ENCODE results near the gene FNDC10.

FNDC10 gene

GRCh38 chr1:1610796-1611195 is 10.9 kb upstream of the FNDC10 start:
- no peak for TF ChIP-seq POU6F1 (CRISPR knock-in tag; IDR thresholded peaks at IDR 0.05; ENCODE audit: borderline replicate concordance, low read depth)
- ATAC-seq, result no peak

DNA sequence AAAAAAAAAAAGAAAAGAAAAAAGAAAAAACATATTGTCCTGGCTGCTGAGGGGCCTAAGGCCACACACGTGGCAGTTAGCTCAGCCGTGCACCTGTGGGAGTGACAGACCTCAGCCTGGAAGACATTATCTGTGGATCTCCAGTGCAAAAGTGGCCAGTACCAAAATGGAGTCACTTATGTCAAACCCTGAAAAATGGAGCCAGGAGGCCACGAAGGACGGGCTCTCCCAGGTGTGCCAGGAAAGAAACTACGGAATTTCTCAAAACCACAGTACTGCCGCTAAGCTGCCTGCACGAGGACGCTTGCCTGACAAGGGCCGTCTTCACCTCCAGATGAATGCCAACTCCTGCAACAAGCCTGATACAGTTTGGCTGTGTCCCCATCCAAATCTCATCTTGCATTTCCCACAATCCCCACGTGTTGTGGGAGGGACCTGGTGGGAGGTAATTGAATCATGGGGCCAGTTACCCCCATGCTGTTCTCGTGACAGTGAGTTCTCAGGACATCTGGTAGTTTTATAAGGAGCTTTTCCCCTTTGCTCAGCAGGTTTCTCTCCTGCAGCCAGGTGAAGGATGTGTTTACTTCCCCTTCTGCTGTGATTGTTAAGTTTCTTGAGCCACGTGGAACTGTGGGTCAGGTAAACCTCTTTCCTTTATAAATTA is 10.0 kb upstream of the FNDC10 start:
- ATAC-seq, result no peak
- no peak for TF ChIP-seq ARNTL (CRISPR knock-in tag; IDR thresholded peaks at IDR 0.05; ENCODE audit: borderline replicate concordance, low read depth)
- TF ChIP-seq, protein P1, sequence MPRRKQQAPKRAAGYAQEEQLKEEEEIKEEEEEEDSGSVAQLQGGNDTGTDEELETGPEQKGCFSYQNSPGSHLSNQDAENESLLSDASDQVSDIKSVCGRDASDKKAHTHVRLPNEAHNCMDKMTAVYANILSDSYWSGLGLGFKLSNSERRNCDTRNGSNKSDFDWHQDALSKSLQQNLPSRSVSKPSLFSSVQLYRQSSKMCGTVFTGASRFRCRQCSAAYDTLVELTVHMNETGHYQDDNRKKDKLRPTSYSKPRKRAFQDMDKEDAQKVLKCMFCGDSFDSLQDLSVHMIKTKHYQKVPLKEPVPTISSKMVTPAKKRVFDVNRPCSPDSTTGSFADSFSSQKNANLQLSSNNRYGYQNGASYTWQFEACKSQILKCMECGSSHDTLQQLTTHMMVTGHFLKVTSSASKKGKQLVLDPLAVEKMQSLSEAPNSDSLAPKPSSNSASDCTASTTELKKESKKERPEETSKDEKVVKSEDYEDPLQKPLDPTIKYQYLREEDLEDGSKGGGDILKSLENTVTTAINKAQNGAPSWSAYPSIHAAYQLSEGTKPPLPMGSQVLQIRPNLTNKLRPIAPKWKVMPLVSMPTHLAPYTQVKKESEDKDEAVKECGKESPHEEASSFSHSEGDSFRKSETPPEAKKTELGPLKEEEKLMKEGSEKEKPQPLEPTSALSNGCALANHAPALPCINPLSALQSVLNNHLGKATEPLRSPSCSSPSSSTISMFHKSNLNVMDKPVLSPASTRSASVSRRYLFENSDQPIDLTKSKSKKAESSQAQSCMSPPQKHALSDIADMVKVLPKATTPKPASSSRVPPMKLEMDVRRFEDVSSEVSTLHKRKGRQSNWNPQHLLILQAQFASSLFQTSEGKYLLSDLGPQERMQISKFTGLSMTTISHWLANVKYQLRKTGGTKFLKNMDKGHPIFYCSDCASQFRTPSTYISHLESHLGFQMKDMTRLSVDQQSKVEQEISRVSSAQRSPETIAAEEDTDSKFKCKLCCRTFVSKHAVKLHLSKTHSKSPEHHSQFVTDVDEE (CRISPR knock-in tag; IDR thresholded peaks at IDR 0.05), result no peak
- no peak for TF ChIP-seq POU6F1 (CRISPR knock-in tag; IDR thresholded peaks at IDR 0.05; ENCODE audit: borderline replicate concordance, low read depth)
- no peak for TF ChIP-seq ZC3H10 (CRISPR knock-in tag; IDR thresholded peaks at IDR 0.05)
- no peak for TF ChIP-seq ISL1 (CRISPR knock-in tag; IDR thresholded peaks at IDR 0.05)
- no peak for TF ChIP-seq BACH2 (CRISPR knock-in tag; IDR thresholded peaks at IDR 0.05; ENCODE audit: borderline replicate concordance)
- TF ChIP-seq CREB5 (CRISPR knock-in tag; IDR thresholded peaks at IDR 0.05; ENCODE audit: low read depth), result no peak
- no peak for TF ChIP-seq RARB (CRISPR knock-in tag; IDR thresholded peaks at IDR 0.05)
- TF ChIP-seq, protein P2, sequence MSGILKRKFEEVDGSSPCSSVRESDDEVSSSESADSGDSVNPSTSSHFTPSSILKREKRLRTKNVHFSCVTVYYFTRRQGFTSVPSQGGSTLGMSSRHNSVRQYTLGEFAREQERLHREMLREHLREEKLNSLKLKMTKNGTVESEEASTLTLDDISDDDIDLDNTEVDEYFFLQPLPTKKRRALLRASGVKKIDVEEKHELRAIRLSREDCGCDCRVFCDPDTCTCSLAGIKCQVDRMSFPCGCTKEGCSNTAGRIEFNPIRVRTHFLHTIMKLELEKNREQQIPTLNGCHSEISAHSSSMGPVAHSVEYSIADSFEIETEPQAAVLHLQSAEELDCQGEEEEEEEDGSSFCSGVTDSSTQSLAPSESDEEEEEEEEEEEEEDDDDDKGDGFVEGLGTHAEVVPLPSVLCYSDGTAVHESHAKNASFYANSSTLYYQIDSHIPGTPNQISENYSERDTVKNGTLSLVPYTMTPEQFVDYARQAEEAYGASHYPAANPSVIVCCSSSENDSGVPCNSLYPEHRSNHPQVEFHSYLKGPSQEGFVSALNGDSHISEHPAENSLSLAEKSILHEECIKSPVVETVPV (CRISPR knock-in tag; IDR thresholded peaks at IDR 0.05), result no peak
- TF ChIP-seq ZNF70 (CRISPR knock-in tag; IDR thresholded peaks at IDR 0.05), result no peak
- no peak for TF ChIP-seq ZNF565 (CRISPR knock-in tag; conservative IDR thresholded peaks at IDR 0.05; ENCODE audit: low read depth)
- TF ChIP-seq ZNF8 (CRISPR knock-in tag; IDR thresholded peaks at IDR 0.05), result no peak
- TF ChIP-seq ZFP3 (CRISPR knock-in tag; IDR thresholded peaks at IDR 0.05), result no peak
- no peak for TF ChIP-seq CSDC2 (CRISPR knock-in tag; IDR thresholded peaks at IDR 0.05)

GRCh38 chr1:1606232-1606631 is 6.3 kb upstream of the FNDC10 start:
- TF ChIP-seq GLIS3 (CRISPR knock-in tag; IDR thresholded peaks at IDR 0.05) (no peak), ZNF8 (CRISPR knock-in tag; IDR thresholded peaks at IDR 0.05) (no peak), ZNF565 (CRISPR knock-in tag; conservative IDR thresholded peaks at IDR 0.05; ENCODE audit: low read depth) (no peak), TOX (CRISPR knock-in tag; IDR thresholded peaks at IDR 0.05; ENCODE audit: borderline replicate concordance) (no peak), ZFP3 (CRISPR knock-in tag; IDR thresholded peaks at IDR 0.05) (no peak), CREB5 (CRISPR knock-in tag; IDR thresholded peaks at IDR 0.05; ENCODE audit: low read depth) (no peak), RARB (CRISPR knock-in tag; IDR thresholded peaks at IDR 0.05) (no peak), ISL1 (CRISPR knock-in tag; IDR thresholded peaks at IDR 0.05) (no peak), ZFP30 (CRISPR knock-in tag; IDR thresholded peaks at IDR 0.05) (no peak), SNAI2 (CRISPR knock-in tag; IDR thresholded peaks at IDR 0.05) (no peak), CSDC2 (CRISPR knock-in tag; IDR thresholded peaks at IDR 0.05) (no peak), ESRRG (CRISPR knock-in tag; IDR thresholded peaks at IDR 0.05) (no peak), TCF4 (CRISPR knock-in tag; IDR thresholded peaks at IDR 0.05; ENCODE audit: borderline replicate concordance) (no peak), ZC3H10 (CRISPR knock-in tag; IDR thresholded peaks at IDR 0.05) (no peak), OSR1 (CRISPR knock-in tag; IDR thresholded peaks at IDR 0.05) (no peak), ARNTL (CRISPR knock-in tag; IDR thresholded peaks at IDR 0.05; ENCODE audit: borderline replicate concordance, low read depth) (no peak)
- TF ChIP-seq, protein P2 (CRISPR knock-in tag; IDR thresholded peaks at IDR 0.05), result no peak
- TF ChIP-seq, protein P1 (CRISPR knock-in tag; IDR thresholded peaks at IDR 0.05), result no peak
- ATAC-seq, result no peak
